Measurements from ENCODE around the gene ICAM1. TPM values are rescaled to one million over a fixed set of nuclear protein-coding genes. Genes with fewer than 3 reads are reported as not detected.
A peak's percentile ranks its signal among the peaks of the same experiment; 100 is the strongest.

ICAM1 gene
- total and polyA plus RNA-seq, 2 of the 13 experiments (the other 11 are each of a cell fraction or from before 2014, with no cell fraction given), result 37.9 to 98.4 TPM

DNA sequence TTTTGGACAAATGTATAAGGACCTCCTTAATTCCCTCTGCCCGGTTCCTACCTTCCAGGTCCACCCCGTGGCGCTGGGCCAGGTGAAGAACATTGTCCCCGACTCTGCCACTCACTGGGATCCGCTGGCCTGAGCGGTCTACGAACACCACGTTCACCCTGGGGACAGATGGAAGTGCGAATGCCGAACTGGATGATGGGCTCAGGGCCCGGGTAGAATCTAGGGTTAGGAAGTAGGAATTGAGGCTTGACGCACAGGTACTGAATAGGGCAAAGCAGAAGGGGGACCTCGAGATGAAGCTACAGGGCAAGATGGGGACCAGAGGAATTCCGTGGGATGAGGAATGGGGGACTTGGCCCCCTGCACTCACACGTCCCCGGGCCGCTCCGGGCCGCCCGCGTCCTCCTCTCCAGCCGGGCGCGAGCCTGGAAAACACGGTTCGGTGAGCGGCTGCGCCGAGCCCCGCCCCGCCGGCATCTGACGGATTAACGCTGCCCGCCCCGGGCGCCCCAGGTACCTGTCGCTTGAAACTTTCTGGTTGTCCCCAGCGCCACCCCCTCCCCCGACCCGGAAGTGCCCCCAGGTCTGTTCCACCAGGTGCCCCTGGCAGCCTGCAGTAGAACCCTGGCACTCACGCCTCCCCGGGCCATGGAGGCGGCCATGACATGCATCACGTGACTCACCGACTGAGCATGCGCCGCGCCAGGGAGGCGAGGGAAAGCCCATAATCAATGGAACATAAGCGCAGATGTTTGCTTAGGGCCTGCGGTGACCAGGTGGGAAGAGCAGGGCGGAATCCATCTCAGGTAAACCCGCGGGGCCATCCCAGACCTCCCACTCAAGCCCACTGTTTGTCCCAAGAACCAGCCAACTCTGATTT, 44.7 kb downstream of the ICAM1 start, which contains the start of gene FDX2 (continued):
- TF ChIP-seq, protein P1, sequence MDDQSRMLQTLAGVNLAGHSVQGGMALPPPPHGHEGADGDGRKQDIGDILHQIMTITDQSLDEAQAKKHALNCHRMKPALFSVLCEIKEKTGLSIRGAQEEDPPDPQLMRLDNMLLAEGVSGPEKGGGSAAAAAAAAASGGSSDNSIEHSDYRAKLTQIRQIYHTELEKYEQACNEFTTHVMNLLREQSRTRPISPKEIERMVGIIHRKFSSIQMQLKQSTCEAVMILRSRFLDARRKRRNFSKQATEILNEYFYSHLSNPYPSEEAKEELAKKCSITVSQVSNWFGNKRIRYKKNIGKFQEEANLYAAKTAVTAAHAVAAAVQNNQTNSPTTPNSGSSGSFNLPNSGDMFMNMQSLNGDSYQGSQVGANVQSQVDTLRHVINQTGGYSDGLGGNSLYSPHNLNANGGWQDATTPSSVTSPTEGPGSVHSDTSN (CRISPR knock-in tag; IDR thresholded peaks at IDR 0.05; ENCODE audit: borderline replicate concordance), result no peak
- TF ChIP-seq, protein P2, sequence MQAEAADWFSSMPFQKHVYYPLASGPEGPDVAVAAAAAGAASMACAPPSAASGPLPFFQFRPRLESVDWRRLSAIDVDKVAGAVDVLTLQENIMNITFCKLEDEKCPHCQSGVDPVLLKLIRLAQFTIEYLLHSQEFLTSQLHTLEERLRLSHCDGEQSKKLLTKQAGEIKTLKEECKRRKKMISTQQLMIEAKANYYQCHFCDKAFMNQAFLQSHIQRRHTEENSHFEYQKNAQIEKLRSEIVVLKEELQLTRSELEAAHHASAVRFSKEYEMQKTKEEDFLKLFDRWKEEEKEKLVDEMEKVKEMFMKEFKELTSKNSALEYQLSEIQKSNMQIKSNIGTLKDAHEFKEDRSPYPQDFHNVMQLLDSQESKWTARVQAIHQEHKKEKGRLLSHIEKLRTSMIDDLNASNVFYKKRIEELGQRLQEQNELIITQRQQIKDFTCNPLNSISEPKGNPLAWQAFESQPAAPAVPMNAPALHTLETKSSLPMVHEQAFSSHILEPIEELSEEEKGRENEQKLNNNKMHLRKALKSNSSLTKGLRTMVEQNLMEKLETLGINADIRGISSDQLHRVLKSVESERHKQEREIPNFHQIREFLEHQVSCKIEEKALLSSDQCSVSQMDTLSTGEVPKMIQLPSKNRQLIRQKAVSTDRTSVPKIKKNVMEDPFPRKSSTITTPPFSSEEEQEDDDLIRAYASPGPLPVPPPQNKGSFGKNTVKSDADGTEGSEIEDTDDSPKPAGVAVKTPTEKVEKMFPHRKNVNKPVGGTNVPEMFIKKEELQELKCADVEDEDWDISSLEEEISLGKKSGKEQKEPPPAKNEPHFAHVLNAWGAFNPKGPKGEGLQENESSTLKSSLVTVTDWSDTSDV (CRISPR knock-in tag; IDR thresholded peaks at IDR 0.05), result 0 out of 2 replicates have a peak, but pooled peaks have one; percentile 41
- TF ChIP-seq, protein P3, sequence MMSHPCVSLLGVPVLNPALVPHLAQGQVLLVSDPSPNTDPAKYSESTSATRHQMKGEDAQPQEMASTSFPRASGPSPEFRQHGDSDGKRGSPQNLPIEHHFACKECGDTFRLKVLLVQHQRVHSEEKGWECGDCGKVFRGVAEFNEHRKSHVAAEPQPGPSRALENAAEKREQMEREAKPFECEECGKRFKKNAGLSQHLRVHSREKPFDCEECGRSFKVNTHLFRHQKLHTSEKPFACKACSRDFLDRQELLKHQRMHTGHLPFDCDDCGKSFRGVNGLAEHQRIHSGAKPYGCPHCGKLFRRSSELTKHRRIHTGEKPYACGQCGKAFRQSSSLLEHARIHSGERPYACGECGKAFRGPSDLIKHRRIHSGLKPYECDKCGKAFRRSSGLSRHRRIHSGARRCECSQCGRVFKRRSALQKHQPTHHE (CRISPR knock-in tag; IDR thresholded peaks at IDR 0.05; ENCODE audit: borderline replicate concordance), result 0 out of 2 replicates have a peak, but pooled peaks have one; percentile 45
- TF ChIP-seq MZF1 (CRISPR knock-in tag; IDR thresholded peaks at IDR 0.05; ENCODE audit: borderline replicate concordance), result no peak
- TF ChIP-seq KLF16 (CRISPR knock-in tag; IDR thresholded peaks at IDR 0.05), result peak; percentile 12 to 42; a peak in 1 of 4 replicates
- TF ChIP-seq EED (CRISPR knock-in tag; IDR thresholded peaks at IDR 0.05), result no peak
- no peak for TF ChIP-seq ZNF720 (CRISPR knock-in tag; IDR thresholded peaks at IDR 0.05)
- TF ChIP-seq, protein P4, sequence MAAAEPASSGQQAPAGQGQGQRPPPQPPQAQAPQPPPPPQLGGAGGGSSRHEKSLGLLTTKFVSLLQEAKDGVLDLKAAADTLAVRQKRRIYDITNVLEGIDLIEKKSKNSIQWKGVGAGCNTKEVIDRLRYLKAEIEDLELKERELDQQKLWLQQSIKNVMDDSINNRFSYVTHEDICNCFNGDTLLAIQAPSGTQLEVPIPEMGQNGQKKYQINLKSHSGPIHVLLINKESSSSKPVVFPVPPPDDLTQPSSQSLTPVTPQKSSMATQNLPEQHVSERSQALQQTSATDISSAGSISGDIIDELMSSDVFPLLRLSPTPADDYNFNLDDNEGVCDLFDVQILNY (CRISPR knock-in tag; conservative IDR thresholded peaks at IDR 0.05), result no peak
- peak; percentile 35; the same call in 1 of the 2 replicates for TF ChIP-seq PITX1 (CRISPR knock-in tag; IDR thresholded peaks at IDR 0.05)
- TF ChIP-seq POGZ (CRISPR knock-in tag; IDR thresholded peaks at IDR 0.05), result no peak
- TF ChIP-seq SMYD3 (CRISPR knock-in tag; IDR thresholded peaks at IDR 0.05), result no peak
- TF ChIP-seq, protein P5, sequence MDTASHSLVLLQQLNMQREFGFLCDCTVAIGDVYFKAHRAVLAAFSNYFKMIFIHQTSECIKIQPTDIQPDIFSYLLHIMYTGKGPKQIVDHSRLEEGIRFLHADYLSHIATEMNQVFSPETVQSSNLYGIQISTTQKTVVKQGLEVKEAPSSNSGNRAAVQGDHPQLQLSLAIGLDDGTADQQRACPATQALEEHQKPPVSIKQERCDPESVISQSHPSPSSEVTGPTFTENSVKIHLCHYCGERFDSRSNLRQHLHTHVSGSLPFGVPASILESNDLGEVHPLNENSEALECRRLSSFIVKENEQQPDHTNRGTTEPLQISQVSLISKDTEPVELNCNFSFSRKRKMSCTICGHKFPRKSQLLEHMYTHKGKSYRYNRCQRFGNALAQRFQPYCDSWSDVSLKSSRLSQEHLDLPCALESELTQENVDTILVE (CRISPR knock-in tag; IDR thresholded peaks at IDR 0.05), result peak; percentile 77; the same call in 1 of the 2 replicates
- TF ChIP-seq, protein P6, sequence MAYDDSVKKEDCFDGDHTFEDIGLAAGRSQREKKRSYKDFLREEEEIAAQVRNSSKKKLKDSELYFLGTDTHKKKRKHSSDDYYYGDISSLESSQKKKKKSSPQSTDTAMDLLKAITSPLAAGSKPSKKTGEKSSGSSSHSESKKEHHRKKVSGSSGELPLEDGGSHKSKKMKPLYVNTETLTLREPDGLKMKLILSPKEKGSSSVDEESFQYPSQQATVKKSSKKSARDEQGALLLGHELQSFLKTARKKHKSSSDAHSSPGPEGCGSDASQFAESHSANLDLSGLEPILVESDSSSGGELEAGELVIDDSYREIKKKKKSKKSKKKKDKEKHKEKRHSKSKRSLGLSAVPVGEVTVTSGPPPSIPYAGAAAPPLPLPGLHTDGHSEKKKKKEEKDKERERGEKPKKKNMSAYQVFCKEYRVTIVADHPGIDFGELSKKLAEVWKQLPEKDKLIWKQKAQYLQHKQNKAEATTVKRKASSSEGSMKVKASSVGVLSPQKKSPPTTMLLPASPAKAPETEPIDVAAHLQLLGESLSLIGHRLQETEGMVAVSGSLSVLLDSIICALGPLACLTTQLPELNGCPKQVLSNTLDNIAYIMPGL (CRISPR knock-in tag; IDR thresholded peaks at IDR 0.05; ENCODE audit: borderline replicate concordance in 1 of 2, low read depth in 1 of 2), result peak in 1 of 2 experiments; percentile 76; a peak in 3 of 4 replicates
- peak; percentile 80; the same call in 1 of the 2 replicates for TF ChIP-seq ZNF790 (CRISPR knock-in tag; IDR thresholded peaks at IDR 0.05; ENCODE audit: borderline replicate concordance)
- peak; percentile 76; the same call in 1 of the 2 replicates for TF ChIP-seq ZNF383 (CRISPR knock-in tag; IDR thresholded peaks at IDR 0.05; ENCODE audit: borderline replicate concordance)
- TF ChIP-seq SRSF1 (optimal IDR thresholded peaks at IDR 0.05; ENCODE audit: low read depth, low read length), result peak; percentile 15

Measured in HepG2 (cell line).